Liver (tissue), 3 donors: ENCODE data around the gene ITPA.

Source experiments
- CTCF ChIP-seq: fragments of 150-350 bp; IDR thresholded peaks from 2 replicates; pipeline ENCODE4 v1.5.1; 2017; ENCODE audit warnings: improper control_type of control experiment, low read depth, low read length; ENCODE audit not compliant: missing input control
- RAD21 ChIP-seq, 2 donors: IDR thresholded peaks; 2 replicates each; pipeline ENCODE4 v1.6.1; 2016; ENCODE audit warnings: antibody characterized with exemption in 2 of 2, mild to moderate bottlenecking in 2 of 2
- RXRA ChIP-seq, 2 donors: IDR thresholded peaks; 2 replicates each; pipeline ENCODE4 v1.6.1; 2017 to 2018; ENCODE audit warnings: antibody characterized with exemption in 2 of 2, mild to moderate bottlenecking in 1 of 2
- SP1 ChIP-seq: IDR thresholded peaks from 2 replicates; pipeline ENCODE4 v1.6.1; 2018; ENCODE audit warnings: antibody characterized with exemption, mild to moderate bottlenecking
- TAF1 ChIP-seq: conservative IDR thresholded peaks from 2 replicates; pipeline ENCODE4 v1.6.1; 2016; ENCODE audit warnings: antibody characterized with exemption, mild to moderate bottlenecking
- YY1 ChIP-seq: IDR thresholded peaks from 2 replicates; pipeline ENCODE4 v1.6.1; 2016; ENCODE audit warnings: antibody characterized with exemption, mild to moderate bottlenecking
- TF ChIP-seq, protein P1 (sequence below): IDR thresholded peaks from 2 replicates; pipeline ENCODE4 v1.6.1; 2016; ENCODE audit warnings: antibody characterized with exemption, mild to moderate bottlenecking
- donor health status: healthy.
- donor health status: healthy.

GRCh38 chr20:3231889-3232588, 22.7 kb downstream of the ITPA start:
- TF ChIP-seq CTCF (no peak), RAD21 (IDR thresholded peaks at IDR 0.05) (no peak), SP1 (no peak), RXRA (IDR thresholded peaks at IDR 0.05) (no peak), YY1 (no peak), TAF1 (no peak)
- TF ChIP-seq, protein P1, sequence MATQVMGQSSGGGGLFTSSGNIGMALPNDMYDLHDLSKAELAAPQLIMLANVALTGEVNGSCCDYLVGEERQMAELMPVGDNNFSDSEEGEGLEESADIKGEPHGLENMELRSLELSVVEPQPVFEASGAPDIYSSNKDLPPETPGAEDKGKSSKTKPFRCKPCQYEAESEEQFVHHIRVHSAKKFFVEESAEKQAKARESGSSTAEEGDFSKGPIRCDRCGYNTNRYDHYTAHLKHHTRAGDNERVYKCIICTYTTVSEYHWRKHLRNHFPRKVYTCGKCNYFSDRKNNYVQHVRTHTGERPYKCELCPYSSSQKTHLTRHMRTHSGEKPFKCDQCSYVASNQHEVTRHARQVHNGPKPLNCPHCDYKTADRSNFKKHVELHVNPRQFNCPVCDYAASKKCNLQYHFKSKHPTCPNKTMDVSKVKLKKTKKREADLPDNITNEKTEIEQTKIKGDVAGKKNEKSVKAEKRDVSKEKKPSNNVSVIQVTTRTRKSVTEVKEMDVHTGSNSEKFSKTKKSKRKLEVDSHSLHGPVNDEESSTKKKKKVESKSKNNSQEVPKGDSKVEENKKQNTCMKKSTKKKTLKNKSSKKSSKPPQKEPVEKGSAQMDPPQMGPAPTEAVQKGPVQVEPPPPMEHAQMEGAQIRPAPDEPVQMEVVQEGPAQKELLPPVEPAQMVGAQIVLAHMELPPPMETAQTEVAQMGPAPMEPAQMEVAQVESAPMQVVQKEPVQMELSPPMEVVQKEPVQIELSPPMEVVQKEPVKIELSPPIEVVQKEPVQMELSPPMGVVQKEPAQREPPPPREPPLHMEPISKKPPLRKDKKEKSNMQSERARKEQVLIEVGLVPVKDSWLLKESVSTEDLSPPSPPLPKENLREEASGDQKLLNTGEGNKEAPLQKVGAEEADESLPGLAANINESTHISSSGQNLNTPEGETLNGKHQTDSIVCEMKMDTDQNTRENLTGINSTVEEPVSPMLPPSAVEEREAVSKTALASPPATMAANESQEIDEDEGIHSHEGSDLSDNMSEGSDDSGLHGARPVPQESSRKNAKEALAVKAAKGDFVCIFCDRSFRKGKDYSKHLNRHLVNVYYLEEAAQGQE: no peak
